C4-2B (cell line): ENCODE data around the gene ADIPOR2.

ENCODE experiments used
- ZFX ChIP-seq: fragments of 450-650 bp; IDR thresholded peaks from 2 replicates; pipeline ENCODE4 v1.6.1; 2017
- TF ChIP-seq, protein P1 (sequence below): fragments of 450-650 bp; conservative IDR thresholded peaks from 2 replicates; pipeline ENCODE4 v1.5.1; 2017; ENCODE audit warnings: mild to moderate bottlenecking

- TF ChIP-seq, protein P1, sequence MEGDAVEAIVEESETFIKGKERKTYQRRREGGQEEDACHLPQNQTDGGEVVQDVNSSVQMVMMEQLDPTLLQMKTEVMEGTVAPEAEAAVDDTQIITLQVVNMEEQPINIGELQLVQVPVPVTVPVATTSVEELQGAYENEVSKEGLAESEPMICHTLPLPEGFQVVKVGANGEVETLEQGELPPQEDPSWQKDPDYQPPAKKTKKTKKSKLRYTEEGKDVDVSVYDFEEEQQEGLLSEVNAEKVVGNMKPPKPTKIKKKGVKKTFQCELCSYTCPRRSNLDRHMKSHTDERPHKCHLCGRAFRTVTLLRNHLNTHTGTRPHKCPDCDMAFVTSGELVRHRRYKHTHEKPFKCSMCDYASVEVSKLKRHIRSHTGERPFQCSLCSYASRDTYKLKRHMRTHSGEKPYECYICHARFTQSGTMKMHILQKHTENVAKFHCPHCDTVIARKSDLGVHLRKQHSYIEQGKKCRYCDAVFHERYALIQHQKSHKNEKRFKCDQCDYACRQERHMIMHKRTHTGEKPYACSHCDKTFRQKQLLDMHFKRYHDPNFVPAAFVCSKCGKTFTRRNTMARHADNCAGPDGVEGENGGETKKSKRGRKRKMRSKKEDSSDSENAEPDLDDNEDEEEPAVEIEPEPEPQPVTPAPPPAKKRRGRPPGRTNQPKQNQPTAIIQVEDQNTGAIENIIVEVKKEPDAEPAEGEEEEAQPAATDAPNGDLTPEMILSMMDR: no peak
- TF ChIP-seq ZFX: no peak
Observed at GRCh38 chr12:1651946-1652345, 38.9 kb upstream of the ADIPOR2 start.
